MCF 10A (cell line): ENCODE results near the gene SLC32A1. TPM values are rescaled to one million over a fixed set of nuclear protein-coding genes. Genes with fewer than 3 reads are reported as not detected.

Experiments used
- BruUV-seq: library from RNA; stranded (reverse); fragments of 400-500 nt; replicated peaks from 2 replicates; lab custom pipeline; 2021; lab: Mats Ljungman, UMichigan
- CTCF ChIA-PET: fragments of 300-600 bp; sonication (Branson Sonifier 250); formaldehyde crosslinking; extraction: SDS; loops from one replicate; lab custom pipeline; 2021; ENCODE audit warnings: antibody characterized with exemption, inconsistent platforms; lab: Yijun Ruan, JAX
- POLR2A ChIA-PET: fragments of 300-600, 350-650 bp; sonication (Branson Sonifier 250); formaldehyde crosslinking; extraction: SDS; loops from one replicate; lab custom pipeline; 2020; ENCODE audit warnings: antibody characterized with exemption, inconsistent platforms; lab: Yijun Ruan, JAX
- DNase-seq: peaks from one replicate; pipeline ENCODE4 v3.0.0-alpha.2; 2018; ENCODE audit not compliant: unreplicated experiment
- H3K27ac Mint-ChIP-seq: one replicate; pipeline ENCODE4 v1.8.0; 2022; ENCODE audit warnings: mild to moderate bottlenecking, low read depth, mixed read lengths; ENCODE audit not compliant: unreplicated experiment
- H3K27me3 Mint-ChIP-seq: one replicate; pipeline ENCODE4 v1.8.0; 2022; ENCODE audit warnings: mixed read lengths; ENCODE audit not compliant: insufficient read depth, unreplicated experiment
- H3K36me3 Mint-ChIP-seq: one replicate; pipeline ENCODE4 v1.8.0; 2022; ENCODE audit warnings: mild to moderate bottlenecking, moderate library complexity, mixed read lengths; ENCODE audit not compliant: insufficient read depth, unreplicated experiment
- H3K4me1 Mint-ChIP-seq: one replicate; pipeline ENCODE4 v1.8.0; 2022; ENCODE audit warnings: mixed read lengths; ENCODE audit not compliant: insufficient read depth, unreplicated experiment
- H3K4me3 Mint-ChIP-seq: one replicate; pipeline ENCODE4 v1.8.0; 2022; ENCODE audit warnings: mild to moderate bottlenecking, moderate library complexity, mixed read lengths; ENCODE audit not compliant: unreplicated experiment
- H3K9me3 Mint-ChIP-seq: one replicate; pipeline ENCODE4 v1.8.0; 2022; ENCODE audit warnings: mixed read lengths; ENCODE audit not compliant: unreplicated experiment
- CTCF ChIP-seq: fragments of 200-600 bp; IDR thresholded peaks from one replicate; pipeline ENCODE4 v1.8.0; 2022; ENCODE audit warnings: antibody characterized with exemption, mild to moderate bottlenecking; ENCODE audit not compliant: unreplicated experiment
- intact Hi-C: fragments of 100-400 bp; cut with micrococcal nuclease; formaldehyde crosslinking; loops from 2 replicates; pipeline ENCODE4 v1.14.1; 2022
- total RNA-seq: library from RNA; stranded (reverse); gene quantifications from 2 replicates; pipeline ENCODE4 v1.2.3, GENCODE V29; 2022

The SLC32A1 gene
- total RNA-seq, 1 experiment from 2014 or later: not detected

GRCh38 chr20:38774167-38774566, 49.9 kb downstream of the SLC32A1 start:
- H3K27me3 Mint-ChIP-seq: no peaks in the 10 kb centered on the region
- H3K36me3 Mint-ChIP-seq: peaks cover 52% of the 10 kb centered on the region
- no peak overlapping the region for H3K4me3 Mint-ChIP-seq
- no peaks in the 10 kb centered on the region for H3K9me3 Mint-ChIP-seq
- H3K4me1 Mint-ChIP-seq: no peaks in the 10 kb centered on the region
- intact Hi-C loops: no loop called here
- TF ChIP-seq CTCF: no peak
- no TSS peak for BruUV-seq
- DNase-seq: no peak
- ChIA-PET CTCF (interaction anchor here (0.6 kb wide), 1 partner anchor 224 kb away, joined by 3 read pairs; no protein-coding TSS in a partner anchor), POLR2A (no interaction called here)
- no peak overlapping the region for H3K27ac Mint-ChIP-seq

GRCh38 chr20:38776363-38776762, 52.1 kb downstream of the SLC32A1 start:
- no peak for DNase-seq
- H3K27me3 Mint-ChIP-seq: no peaks in the 10 kb centered on the region
- no peak for TF ChIP-seq CTCF
- peaks cover 36% of the 10 kb centered on the region for H3K36me3 Mint-ChIP-seq
- H3K9me3 Mint-ChIP-seq: no peaks in the 10 kb centered on the region
- CTCF ChIA-PET: interaction anchor here (0.7 to 1.3 kb wide), 3 partner anchors 11 to 274 kb away, joined by 3 to 4 read pairs (median 3); no protein-coding TSS in a partner anchor
- BruUV-seq: no TSS peak
- no peak overlapping the region for H3K4me3 Mint-ChIP-seq
- intact Hi-C loops: no loop called here
- H3K27ac Mint-ChIP-seq: no peak overlapping the region
- POLR2A ChIA-PET: interaction anchor here (0.9 to 1.3 kb wide), 2 partner anchors 10 to 69 kb away, joined by 3 to 6 read pairs; no protein-coding TSS in a partner anchor
- no peaks in the 10 kb centered on the region for H3K4me1 Mint-ChIP-seq

Other genes starting within 250 kb of the SLC32A1 start
- gene ADIG, start 143.3 kb upstream of the SLC32A1 start, total RNA-seq: not detected in 2 replicates
- gene ARHGAP40, start 122.7 kb upstream of the SLC32A1 start, total RNA-seq: not detected in 2 replicates
- 6.0 and 6.9 TPM in 2 replicates for gene ACTR5, start 24.0 kb downstream of the SLC32A1 start, total RNA-seq
- not detected in 2 replicates for gene PPP1R16B, start 81.2 kb downstream of the SLC32A1 start, total RNA-seq
- gene FAM83D, start 201.9 kb downstream of the SLC32A1 start, total RNA-seq: 10.7 and 18.4 TPM in 2 replicates
- 7.8 and 8.3 TPM in 2 replicates for gene DHX35, start 237.9 kb downstream of the SLC32A1 start, total RNA-seq